WTC11 (cell line): ENCODE measurements around the gene NRXN2. TPM values are rescaled to one million over a fixed set of nuclear protein-coding genes. Genes with fewer than 3 reads are reported as not detected.

Source experiments
- ATAC-seq: fragments of 200-7000 bp; cut with Tn5 transposase; 2 replicates; pipeline ENCODE4 v1.10.0; 2021; ENCODE audit warnings: mild to moderate bottlenecking, moderate library complexity
- CTCF ChIA-PET: fragments of 300-600 bp; sonication (Branson Sonifier 250); formaldehyde crosslinking; loops from one replicate; lab custom pipeline; 2021; ENCODE audit warnings: antibody characterized with exemption; lab: Charles Lee
- POLR2A ChIA-PET: fragments of 350-600 bp; sonication (Branson Sonifier 250); formaldehyde crosslinking; loops from one replicate; lab custom pipeline; 2021; ENCODE audit warnings: antibody characterized with exemption; lab: Charles Lee
- DNase-seq: peaks from one replicate; pipeline ENCODE4 v3.0.0; 2021; ENCODE audit warnings: low spot score
- H3K27ac Mint-ChIP-seq: 2 replicates; pipeline ENCODE4 v1.8.0; 2021; ENCODE audit warnings: mixed read lengths
- H3K27me3 Mint-ChIP-seq: 2 replicates; pipeline ENCODE4 v1.8.0; 2021; ENCODE audit warnings: low read depth, mild to moderate bottlenecking, moderate library complexity, mixed read lengths
- H3K36me3 Mint-ChIP-seq: 2 replicates; pipeline ENCODE4 v1.8.0; 2021; ENCODE audit warnings: mixed read lengths
- H3K4me1 Mint-ChIP-seq: 2 replicates; pipeline ENCODE4 v1.8.0; 2022; ENCODE audit warnings: mixed read lengths
- H3K4me3 Mint-ChIP-seq: 2 replicates; pipeline ENCODE4 v1.8.0; 2021; ENCODE audit warnings: mild to moderate bottlenecking, moderate library complexity, mixed read lengths
- H3K9me3 Mint-ChIP-seq: 2 replicates; pipeline ENCODE4 v1.8.0; 2021; ENCODE audit warnings: mixed read lengths
- CREB1 ChIP-seq: sonication (generic); formaldehyde crosslinking; IDR thresholded peaks from 2 replicates; pipeline ENCODE4 v1.8.0; 2023; ENCODE audit warnings: mild to moderate bottlenecking, missing genetic modification reagents
- FOXK1 ChIP-seq: sonication (generic); formaldehyde crosslinking; IDR thresholded peaks from 2 replicates; pipeline ENCODE4 v1.8.0; 2022; ENCODE audit warnings: mild to moderate bottlenecking, moderate library complexity, missing genetic modification reagents
- GRHL2 ChIP-seq: fragments of 250-450 bp; sonication (Bioruptor Pico); IDR thresholded peaks from 2 replicates; pipeline ENCODE4 v1.8.0; 2022; ENCODE audit warnings: mild to moderate bottlenecking, moderate library complexity; ENCODE audit not compliant: insufficient replicate concordance, severe bottlenecking
- GTF2I ChIP-seq: fragments of 250-450 bp; sonication (Bioruptor Pico); conservative IDR thresholded peaks from 2 replicates; pipeline ENCODE4 v1.4.0; 2021; ENCODE audit warnings: mild to moderate bottlenecking
- JUN ChIP-seq: sonication (generic); formaldehyde crosslinking; IDR thresholded peaks from 2 replicates; pipeline ENCODE4 v1.8.0; 2023; ENCODE audit warnings: mild to moderate bottlenecking, missing genetic modification reagents
- PRRX2 ChIP-seq: fragments of 250-450 bp; sonication (Bioruptor Pico); IDR thresholded peaks from 2 replicates; pipeline ENCODE4 v1.8.0; 2021; ENCODE audit warnings: mild to moderate bottlenecking
- SOX15 ChIP-seq: fragments of 250-450 bp; sonication (Bioruptor Pico); IDR thresholded peaks from 2 replicates; pipeline ENCODE4 v1.9.0; 2021; ENCODE audit warnings: mild to moderate bottlenecking
- TCF7 ChIP-seq: sonication (generic); formaldehyde crosslinking; IDR thresholded peaks from 2 replicates; pipeline ENCODE4 v1.8.0; 2022; ENCODE audit warnings: mild to moderate bottlenecking, low read depth, missing genetic modification reagents, moderate library complexity
- TEAD4 ChIP-seq: sonication (generic); formaldehyde crosslinking; IDR thresholded peaks from 2 replicates; pipeline ENCODE4 v1.8.0; 2022; ENCODE audit warnings: mild to moderate bottlenecking, missing genetic modification reagents
- TP53 ChIP-seq: sonication (generic); formaldehyde crosslinking; IDR thresholded peaks from 2 replicates; pipeline ENCODE4 v1.8.1; 2023; ENCODE audit warnings: mild to moderate bottlenecking, missing genetic modification reagents
- ZNF138 ChIP-seq: sonication (generic); formaldehyde crosslinking; conservative IDR thresholded peaks from 2 replicates; pipeline ENCODE4 v1.8.1; 2022; ENCODE audit warnings: mild to moderate bottlenecking, moderate library complexity, missing genetic modification reagents
- ZNF232 ChIP-seq: sonication (generic); formaldehyde crosslinking; IDR thresholded peaks from 2 replicates; pipeline ENCODE4 v1.8.0; 2022; ENCODE audit warnings: mild to moderate bottlenecking, missing genetic modification reagents
- ZNF671 ChIP-seq: fragments of 250-450 bp; sonication (Bioruptor Pico); IDR thresholded peaks from 2 replicates; pipeline ENCODE4 v1.8.0; 2021; ENCODE audit warnings: mild to moderate bottlenecking
- total RNA-seq: library from RNA; stranded (reverse); gene quantifications from 3 replicates; pipeline ENCODE4 v1.2.3, GENCODE V29; 2021
- TF ChIP-seq, protein P1 (sequence below): fragments of 250-450 bp; sonication (Bioruptor Pico); IDR thresholded peaks from 2 replicates; pipeline ENCODE4 v1.9.0; 2021; ENCODE audit warnings: moderate library complexity, mild to moderate bottlenecking, inconsistent platforms, borderline replicate concordance
- TF ChIP-seq, protein P2 (sequence below): sonication (generic); formaldehyde crosslinking; IDR thresholded peaks from 2 replicates; pipeline ENCODE4 v1.8.1; 2022; ENCODE audit warnings: low read depth, mild to moderate bottlenecking, moderate library complexity, missing genetic modification reagents, borderline replicate concordance
- TF ChIP-seq, protein P3 (sequence below): sonication (generic); formaldehyde crosslinking; IDR thresholded peaks from 2 replicates; pipeline ENCODE4 v1.8.1; 2023; ENCODE audit warnings: mild to moderate bottlenecking, missing genetic modification reagents, moderate library complexity
- TF ChIP-seq, protein P4 (sequence below): fragments of 250-450 bp; sonication (Bioruptor Pico); IDR thresholded peaks from 2 replicates; pipeline ENCODE4 v1.9.0; 2021; ENCODE audit warnings: mild to moderate bottlenecking, borderline replicate concordance
- TF ChIP-seq, protein P5 (sequence below): sonication (generic); formaldehyde crosslinking; IDR thresholded peaks from 2 replicates; pipeline ENCODE4 v1.8.0; 2023; ENCODE audit warnings: missing genetic modification reagents
- TF ChIP-seq, protein P6 (sequence below): sonication (generic); formaldehyde crosslinking; IDR thresholded peaks from 2 replicates; pipeline ENCODE4 v1.8.1; 2022; ENCODE audit warnings: low read depth, missing genetic modification reagents, borderline replicate concordance
- TF ChIP-seq, protein P7 (sequence below): sonication (generic); formaldehyde crosslinking; IDR thresholded peaks from 2 replicates; pipeline ENCODE4 v1.8.1; 2022; ENCODE audit warnings: mild to moderate bottlenecking, moderate library complexity, missing genetic modification reagents
- TF ChIP-seq, protein P8 (sequence below): sonication (generic); formaldehyde crosslinking; IDR thresholded peaks from 2 replicates; pipeline ENCODE4 v1.8.0; 2022; ENCODE audit warnings: mild to moderate bottlenecking, missing genetic modification reagents
- TF ChIP-seq, protein P9 (sequence below): sonication (generic); formaldehyde crosslinking; IDR thresholded peaks from 2 replicates; pipeline ENCODE4 v1.8.1; 2023; ENCODE audit warnings: mild to moderate bottlenecking, missing genetic modification reagents, moderate library complexity

Gene NRXN2
- total RNA-seq, 1 experiment from 2014 or later: 8.6 TPM

DNA sequence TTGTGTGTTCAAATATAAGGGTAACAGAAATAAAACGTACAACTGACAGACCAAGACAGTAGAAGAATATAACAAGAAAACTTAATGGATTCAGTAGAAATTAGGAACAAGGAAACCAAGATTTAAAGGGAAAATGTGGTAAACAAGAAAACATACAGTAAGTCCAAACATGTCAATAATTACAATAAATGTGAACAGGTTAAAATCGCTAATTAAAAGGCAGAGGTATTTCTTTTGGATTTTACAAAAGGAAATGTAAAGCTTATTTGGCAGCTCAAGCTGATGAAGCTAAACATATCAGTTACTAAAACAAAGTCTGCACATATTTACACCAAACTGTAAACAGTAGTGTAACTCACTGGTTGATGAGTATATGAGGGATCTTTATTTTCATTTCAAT is 134.3 kb downstream of the NRXN2 start (continued):
- TF ChIP-seq, protein P1, sequence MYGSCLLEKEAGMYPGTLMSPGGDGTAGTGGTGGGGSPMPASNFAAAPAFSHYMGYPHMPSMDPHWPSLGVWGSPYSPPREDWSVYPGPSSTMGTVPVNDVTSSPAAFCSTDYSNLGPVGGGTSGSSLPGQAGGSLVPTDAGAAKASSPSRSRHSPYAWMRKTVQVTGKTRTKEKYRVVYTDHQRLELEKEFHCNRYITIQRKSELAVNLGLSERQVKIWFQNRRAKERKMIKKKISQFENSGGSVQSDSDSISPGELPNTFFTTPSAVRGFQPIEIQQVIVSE: no peak
- TF ChIP-seq, protein P2, sequence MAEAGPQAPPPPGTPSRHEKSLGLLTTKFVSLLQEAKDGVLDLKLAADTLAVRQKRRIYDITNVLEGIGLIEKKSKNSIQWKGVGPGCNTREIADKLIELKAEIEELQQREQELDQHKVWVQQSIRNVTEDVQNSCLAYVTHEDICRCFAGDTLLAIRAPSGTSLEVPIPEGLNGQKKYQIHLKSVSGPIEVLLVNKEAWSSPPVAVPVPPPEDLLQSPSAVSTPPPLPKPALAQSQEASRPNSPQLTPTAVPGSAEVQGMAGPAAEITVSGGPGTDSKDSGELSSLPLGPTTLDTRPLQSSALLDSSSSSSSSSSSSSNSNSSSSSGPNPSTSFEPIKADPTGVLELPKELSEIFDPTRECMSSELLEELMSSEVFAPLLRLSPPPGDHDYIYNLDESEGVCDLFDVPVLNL (CRISPR knock-in tag): no peak
- TF ChIP-seq ZNF138 (no peak), JUN (CRISPR knock-in tag) (no peak), TP53 (CRISPR knock-in tag) (no peak), GTF2I (no peak), SOX15 (no peak), GRHL2 (CRISPR knock-in tag) (no peak)
- TF ChIP-seq, protein P3, sequence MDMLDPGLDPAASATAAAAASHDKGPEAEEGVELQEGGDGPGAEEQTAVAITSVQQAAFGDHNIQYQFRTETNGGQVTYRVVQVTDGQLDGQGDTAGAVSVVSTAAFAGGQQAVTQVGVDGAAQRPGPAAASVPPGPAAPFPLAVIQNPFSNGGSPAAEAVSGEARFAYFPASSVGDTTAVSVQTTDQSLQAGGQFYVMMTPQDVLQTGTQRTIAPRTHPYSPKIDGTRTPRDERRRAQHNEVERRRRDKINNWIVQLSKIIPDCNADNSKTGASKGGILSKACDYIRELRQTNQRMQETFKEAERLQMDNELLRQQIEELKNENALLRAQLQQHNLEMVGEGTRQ (CRISPR knock-in tag): no peak
- TF ChIP-seq, protein P4, sequence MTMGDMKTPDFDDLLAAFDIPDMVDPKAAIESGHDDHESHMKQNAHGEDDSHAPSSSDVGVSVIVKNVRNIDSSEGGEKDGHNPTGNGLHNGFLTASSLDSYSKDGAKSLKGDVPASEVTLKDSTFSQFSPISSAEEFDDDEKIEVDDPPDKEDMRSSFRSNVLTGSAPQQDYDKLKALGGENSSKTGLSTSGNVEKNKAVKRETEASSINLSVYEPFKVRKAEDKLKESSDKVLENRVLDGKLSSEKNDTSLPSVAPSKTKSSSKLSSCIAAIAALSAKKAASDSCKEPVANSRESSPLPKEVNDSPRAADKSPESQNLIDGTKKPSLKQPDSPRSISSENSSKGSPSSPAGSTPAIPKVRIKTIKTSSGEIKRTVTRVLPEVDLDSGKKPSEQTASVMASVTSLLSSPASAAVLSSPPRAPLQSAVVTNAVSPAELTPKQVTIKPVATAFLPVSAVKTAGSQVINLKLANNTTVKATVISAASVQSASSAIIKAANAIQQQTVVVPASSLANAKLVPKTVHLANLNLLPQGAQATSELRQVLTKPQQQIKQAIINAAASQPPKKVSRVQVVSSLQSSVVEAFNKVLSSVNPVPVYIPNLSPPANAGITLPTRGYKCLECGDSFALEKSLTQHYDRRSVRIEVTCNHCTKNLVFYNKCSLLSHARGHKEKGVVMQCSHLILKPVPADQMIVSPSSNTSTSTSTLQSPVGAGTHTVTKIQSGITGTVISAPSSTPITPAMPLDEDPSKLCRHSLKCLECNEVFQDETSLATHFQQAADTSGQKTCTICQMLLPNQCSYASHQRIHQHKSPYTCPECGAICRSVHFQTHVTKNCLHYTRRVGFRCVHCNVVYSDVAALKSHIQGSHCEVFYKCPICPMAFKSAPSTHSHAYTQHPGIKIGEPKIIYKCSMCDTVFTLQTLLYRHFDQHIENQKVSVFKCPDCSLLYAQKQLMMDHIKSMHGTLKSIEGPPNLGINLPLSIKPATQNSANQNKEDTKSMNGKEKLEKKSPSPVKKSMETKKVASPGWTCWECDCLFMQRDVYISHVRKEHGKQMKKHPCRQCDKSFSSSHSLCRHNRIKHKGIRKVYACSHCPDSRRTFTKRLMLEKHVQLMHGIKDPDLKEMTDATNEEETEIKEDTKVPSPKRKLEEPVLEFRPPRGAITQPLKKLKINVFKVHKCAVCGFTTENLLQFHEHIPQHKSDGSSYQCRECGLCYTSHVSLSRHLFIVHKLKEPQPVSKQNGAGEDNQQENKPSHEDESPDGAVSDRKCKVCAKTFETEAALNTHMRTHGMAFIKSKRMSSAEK (CRISPR knock-in tag): no peak

DNA sequence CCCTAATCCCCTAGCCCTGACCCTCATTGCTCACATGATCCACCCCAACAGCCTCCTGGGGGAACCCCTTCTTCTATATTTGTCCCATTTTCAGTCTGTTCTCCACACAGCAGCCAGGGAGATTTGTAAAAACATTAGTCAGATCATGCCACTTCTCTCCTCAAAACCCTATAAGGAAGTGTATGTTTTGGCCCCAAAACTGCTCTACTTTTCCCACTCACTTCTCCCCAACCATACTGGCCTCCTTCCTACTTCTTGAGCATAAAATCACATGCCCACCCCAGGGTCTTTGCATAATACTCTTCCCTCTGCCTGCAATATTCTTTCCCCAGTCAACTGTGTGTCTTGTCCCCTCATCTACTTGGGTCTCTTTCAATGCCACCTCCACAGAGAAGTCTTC is 136.6 kb downstream of the NRXN2 start:
- H3K36me3 Mint-ChIP-seq: peaks cover 8% of the 10 kb centered on the region; the same call in 1 of the 2 replicates
- no peaks in the 10 kb centered on the region for H3K4me1 Mint-ChIP-seq
- ATAC-seq: no peak
- no peak overlapping the region for H3K27ac Mint-ChIP-seq
- peaks cover 19% of the 10 kb centered on the region for H3K9me3 Mint-ChIP-seq
- TF ChIP-seq TCF7 (CRISPR knock-in tag): no peak
- no peak for TF ChIP-seq CREB1 (CRISPR knock-in tag)
- no peak for TF ChIP-seq PRRX2 (CRISPR knock-in tag)
- TF ChIP-seq, protein P5, sequence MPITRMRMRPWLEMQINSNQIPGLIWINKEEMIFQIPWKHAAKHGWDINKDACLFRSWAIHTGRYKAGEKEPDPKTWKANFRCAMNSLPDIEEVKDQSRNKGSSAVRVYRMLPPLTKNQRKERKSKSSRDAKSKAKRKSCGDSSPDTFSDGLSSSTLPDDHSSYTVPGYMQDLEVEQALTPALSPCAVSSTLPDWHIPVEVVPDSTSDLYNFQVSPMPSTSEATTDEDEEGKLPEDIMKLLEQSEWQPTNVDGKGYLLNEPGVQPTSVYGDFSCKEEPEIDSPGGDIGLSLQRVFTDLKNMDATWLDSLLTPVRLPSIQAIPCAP (CRISPR knock-in tag): no peak
- TF ChIP-seq, protein P6, sequence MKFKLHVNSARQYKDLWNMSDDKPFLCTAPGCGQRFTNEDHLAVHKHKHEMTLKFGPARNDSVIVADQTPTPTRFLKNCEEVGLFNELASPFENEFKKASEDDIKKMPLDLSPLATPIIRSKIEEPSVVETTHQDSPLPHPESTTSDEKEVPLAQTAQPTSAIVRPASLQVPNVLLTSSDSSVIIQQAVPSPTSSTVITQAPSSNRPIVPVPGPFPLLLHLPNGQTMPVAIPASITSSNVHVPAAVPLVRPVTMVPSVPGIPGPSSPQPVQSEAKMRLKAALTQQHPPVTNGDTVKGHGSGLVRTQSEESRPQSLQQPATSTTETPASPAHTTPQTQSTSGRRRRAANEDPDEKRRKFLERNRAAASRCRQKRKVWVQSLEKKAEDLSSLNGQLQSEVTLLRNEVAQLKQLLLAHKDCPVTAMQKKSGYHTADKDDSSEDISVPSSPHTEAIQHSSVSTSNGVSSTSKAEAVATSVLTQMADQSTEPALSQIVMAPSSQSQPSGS: no peak
- no peak for TF ChIP-seq ZNF671 (CRISPR knock-in tag)
- no peak for TF ChIP-seq FOXK1 (CRISPR knock-in tag)
- no peak for TF ChIP-seq TEAD4 (CRISPR knock-in tag)
- TF ChIP-seq, protein P7, sequence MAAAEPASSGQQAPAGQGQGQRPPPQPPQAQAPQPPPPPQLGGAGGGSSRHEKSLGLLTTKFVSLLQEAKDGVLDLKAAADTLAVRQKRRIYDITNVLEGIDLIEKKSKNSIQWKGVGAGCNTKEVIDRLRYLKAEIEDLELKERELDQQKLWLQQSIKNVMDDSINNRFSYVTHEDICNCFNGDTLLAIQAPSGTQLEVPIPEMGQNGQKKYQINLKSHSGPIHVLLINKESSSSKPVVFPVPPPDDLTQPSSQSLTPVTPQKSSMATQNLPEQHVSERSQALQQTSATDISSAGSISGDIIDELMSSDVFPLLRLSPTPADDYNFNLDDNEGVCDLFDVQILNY (CRISPR knock-in tag): no peak
- no peak for TF ChIP-seq ZNF232 (CRISPR knock-in tag)
- TF ChIP-seq, protein P8, sequence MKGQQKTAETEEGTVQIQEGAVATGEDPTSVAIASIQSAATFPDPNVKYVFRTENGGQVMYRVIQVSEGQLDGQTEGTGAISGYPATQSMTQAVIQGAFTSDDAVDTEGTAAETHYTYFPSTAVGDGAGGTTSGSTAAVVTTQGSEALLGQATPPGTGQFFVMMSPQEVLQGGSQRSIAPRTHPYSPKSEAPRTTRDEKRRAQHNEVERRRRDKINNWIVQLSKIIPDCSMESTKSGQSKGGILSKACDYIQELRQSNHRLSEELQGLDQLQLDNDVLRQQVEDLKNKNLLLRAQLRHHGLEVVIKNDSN (CRISPR knock-in tag): no peak
- TF ChIP-seq, protein P9, sequence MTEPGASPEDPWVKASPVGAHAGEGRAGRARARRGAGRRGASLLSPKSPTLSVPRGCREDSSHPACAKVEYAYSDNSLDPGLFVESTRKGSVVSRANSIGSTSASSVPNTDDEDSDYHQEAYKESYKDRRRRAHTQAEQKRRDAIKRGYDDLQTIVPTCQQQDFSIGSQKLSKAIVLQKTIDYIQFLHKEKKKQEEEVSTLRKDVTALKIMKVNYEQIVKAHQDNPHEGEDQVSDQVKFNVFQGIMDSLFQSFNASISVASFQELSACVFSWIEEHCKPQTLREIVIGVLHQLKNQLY (CRISPR knock-in tag): no peak
- POLR2A ChIA-PET: no interaction called here
- H3K4me3 Mint-ChIP-seq: no peak overlapping the region
- CTCF ChIA-PET: interaction anchor here (0.6 to 1.1 kb wide), 3 partner anchors 19 to 230 kb away, joined by 3 to 6 read pairs (median 4); no protein-coding TSS in a partner anchor
- peaks cover 15% of the 10 kb centered on the region for H3K27me3 Mint-ChIP-seq
- DNase-seq: no peak
